H1 (cell line): ENCODE results near the gene SNX32. TPM values are rescaled to one million over a fixed set of nuclear protein-coding genes. Genes with fewer than 3 reads are reported as not detected.
A peak's percentile ranks its signal among the peaks of the same experiment; 100 is the strongest.

Source experiments
- BCL11A ChIP-seq, 2 experiments: IDR thresholded peaks; one replicate each; pipeline ENCODE4 v1.6.1; 2011; ENCODE audit warnings: low read depth in 2 of 2, low read length in 2 of 2, mild to moderate bottlenecking in 2 of 2
- BRCA1 ChIP-seq: IDR thresholded peaks from 2 replicates; pipeline ENCODE4 v1.6.1; 2012; ENCODE audit warnings: low read depth, low read length, improper control_type of control experiment
- CHD2 ChIP-seq: IDR thresholded peaks from 2 replicates; pipeline ENCODE4 v1.6.1; 2012; ENCODE audit warnings: low read length, improper control_type of control experiment
- CREB1 ChIP-seq: IDR thresholded peaks from 2 replicates; pipeline ENCODE4 v1.6.1; 2012; ENCODE audit warnings: inconsistent platforms
- CTBP2 ChIP-seq: IDR thresholded peaks from 2 replicates; pipeline ENCODE4 v1.7.0; 2011; ENCODE audit warnings: borderline replicate concordance, mild to moderate bottlenecking, moderate library complexity, mixed read lengths, low read length; ENCODE audit not compliant: insufficient read depth, insufficient read length
- GABPA ChIP-seq: IDR thresholded peaks from 2 replicates; pipeline ENCODE4 v1.6.1; 2011; ENCODE audit warnings: mild to moderate bottlenecking, low read length, moderate library complexity, borderline replicate concordance; ENCODE audit not compliant: insufficient read depth
- GTF2F1 ChIP-seq: IDR thresholded peaks from 2 replicates; pipeline ENCODE4 v1.6.1; 2012; ENCODE audit warnings: low read depth, low read length, improper control_type of control experiment, borderline replicate concordance
- JUN ChIP-seq: IDR thresholded peaks from 2 replicates; pipeline ENCODE4 v1.6.1; 2011; ENCODE audit warnings: low read depth, mild to moderate bottlenecking, improper control_type of control experiment, low read length
- JUND ChIP-seq: IDR thresholded peaks from 2 replicates; pipeline ENCODE4 v1.6.1; 2011; ENCODE audit warnings: mild to moderate bottlenecking, improper control_type of control experiment, low read length
- KDM4A ChIP-seq: IDR thresholded peaks from one replicate; pipeline ENCODE4 v1.7.1; 2012; ENCODE audit warnings: low read depth, mild to moderate bottlenecking, moderate library complexity, low read length, inconsistent platforms; ENCODE audit not compliant: severe bottlenecking
- KDM5A ChIP-seq: fragments of 200-600 bp; IDR thresholded peaks from 2 replicates; pipeline ENCODE4 v1.7.1; 2012; ENCODE audit warnings: mild to moderate bottlenecking, low read length, inconsistent platforms, mixed read lengths
- MAFK ChIP-seq: IDR thresholded peaks from 2 replicates; pipeline ENCODE4 v1.6.1; 2012; ENCODE audit warnings: low read depth, mild to moderate bottlenecking, improper control_type of control experiment, low read length
- PHF8 ChIP-seq: fragments of 200-600 bp; sonication (generic); conservative IDR thresholded peaks from 2 replicates; pipeline ENCODE4 v1.7.1; 2012; ENCODE audit warnings: low read depth, mild to moderate bottlenecking, inconsistent platforms, low read length, moderate library complexity
- RFX5 ChIP-seq: IDR thresholded peaks from 2 replicates; pipeline ENCODE4 v1.6.1; 2011; ENCODE audit warnings: low read depth, low read length, improper control_type of control experiment, borderline replicate concordance
- SIN3A ChIP-seq, 2 experiments: IDR thresholded peaks in 1 of 2; conservative IDR thresholded peaks in 1 of 2; 2 replicates each; pipeline ENCODE4 v1.6.1; 2011 to 2012; ENCODE audit warnings: low read length in 2 of 2, improper control_type of control experiment in 1 of 2, low read depth in 1 of 2, mild to moderate bottlenecking in 1 of 2
- SIX5 ChIP-seq: IDR thresholded peaks from 2 replicates; pipeline ENCODE4 v1.6.1; 2011; ENCODE audit warnings: mild to moderate bottlenecking, low read depth, low read length
- SP4 ChIP-seq: IDR thresholded peaks from 2 replicates; pipeline ENCODE4 v1.6.1; 2012; ENCODE audit warnings: low read length, inconsistent platforms
- SRF ChIP-seq: IDR thresholded peaks from 2 replicates; pipeline ENCODE4 v1.6.1; 2011; ENCODE audit warnings: mild to moderate bottlenecking, low read depth, low read length, moderate library complexity
- TBP ChIP-seq: IDR thresholded peaks from 2 replicates; pipeline ENCODE4 v1.6.1; 2011; ENCODE audit warnings: low read depth, low read length, improper control_type of control experiment
- polyA plus RNA-seq, 7 experiments: library from polyadenylated mRNA; depleted of rRNA in 3 of 7; stranded (reverse) in 5 of 7; unstranded in 2 of 7; fragments of >200 nt in 5 of 7; fragments of 200-250 nt in 2 of 7; gene quantifications; 1 replicate in 5 of 7; 2 replicates in 1 of 7; 4 replicates in 1 of 7; pipeline versions ENCODE4 v1.2.1 to v1.2.3, GENCODE V29; 2011 to 2013; ENCODE audit warnings: missing spikeins in 2 of 7, mixed read lengths in 2 of 7
- total RNA-seq: library from RNA; stranded (reverse); fragmentation: NEBNext Ultra II Directional; extraction: Animal tissue kit (Norgen Biotek cat#: 25700); gene quantifications from 2 replicates; pipeline ENCODE4 v1.2.1, GENCODE V29; 2021
- TF ChIP-seq, protein P1 (sequence below): IDR thresholded peaks from 2 replicates; pipeline ENCODE4 v1.6.1; 2012; ENCODE audit warnings: low read length, inconsistent platforms
- TF ChIP-seq, protein P2 (sequence below): IDR thresholded peaks from 2 replicates; pipeline ENCODE4 v1.6.1; 2012; ENCODE audit warnings: inconsistent platforms
- TF ChIP-seq, protein P3 (sequence below): IDR thresholded peaks from 2 replicates; pipeline ENCODE4 v1.6.1; 2011; ENCODE audit warnings: low read depth, mild to moderate bottlenecking, low read length; ENCODE audit not compliant: insufficient read depth

SNX32 gene
- total and polyA plus RNA-seq, 2 of the 8 experiments (the other 6 are each of a cell fraction or from before 2014, with no cell fraction given), result 0.76 to 2.2 TPM

DNA sequence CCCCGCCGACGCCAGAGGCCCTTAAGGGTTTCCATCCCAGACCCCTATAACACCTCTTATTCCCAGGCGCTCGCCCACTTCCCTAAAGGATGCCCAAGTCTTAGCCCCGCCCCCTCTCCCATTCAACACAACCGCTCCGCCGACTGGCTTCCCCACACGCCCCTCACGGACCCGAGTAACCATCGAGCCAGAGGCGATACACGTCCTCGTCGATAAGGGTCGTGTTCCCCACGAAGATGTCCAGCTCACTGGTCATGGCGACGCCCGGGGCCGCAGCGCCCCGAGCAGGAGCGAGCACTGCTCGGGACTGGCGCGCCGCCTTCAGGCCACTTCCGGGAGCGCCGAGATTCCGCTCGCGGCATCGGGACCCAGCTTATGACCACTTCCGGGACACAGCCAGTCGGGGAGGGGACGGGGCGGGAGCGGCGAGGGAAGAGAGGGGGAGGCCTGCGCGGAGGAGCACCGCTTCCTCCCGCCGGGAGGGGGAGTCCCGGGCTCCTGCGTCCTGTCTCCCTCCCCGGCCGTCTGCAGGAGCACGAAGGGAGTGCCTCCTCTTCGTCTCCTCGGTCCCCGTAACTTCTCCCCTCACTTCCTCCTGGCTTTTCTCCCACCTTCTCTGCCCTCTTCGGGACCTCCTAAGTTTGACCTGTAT lies 54.5 kb downstream of the SNX32 start, which contains the start of gene FIBP (continued):
- TF ChIP-seq SP4 (no peak; the same call in 1 of the 2 replicates), JUND (no peak), SIN3A (conservative IDR thresholded peaks at IDR 0.05 in 1 of 2, IDR thresholded peaks at IDR 0.05 in 1 of 2; ENCODE audit: low read depth in 1 of 2, low read length in 2 of 2) (peak; percentile 65 to 78; a peak in 2 of 4 replicates), SIX5 (no peak), CTBP2 (no peak), JUN (no peak), KDM5A (peak; percentile 54; the same call in 1 of the 2 replicates), CREB1 (peak; percentile 92), KDM4A (peak; percentile 84), GABPA (peak; percentile 91), CHD2 (no peak), MAFK (no peak), SRF (peak; percentile 64), GTF2F1 (peak; percentile 34; the same call in 1 of the 2 replicates), BCL11A (IDR thresholded peaks at IDR 0.05; ENCODE audit: low read depth in 2 of 2, low read length in 2 of 2) (no peak), TBP (peak; percentile 60; the same call in 1 of the 2 replicates), RFX5 (no peak), PHF8 (peak; percentile 89), BRCA1 (no peak)
- TF ChIP-seq, protein P1, sequence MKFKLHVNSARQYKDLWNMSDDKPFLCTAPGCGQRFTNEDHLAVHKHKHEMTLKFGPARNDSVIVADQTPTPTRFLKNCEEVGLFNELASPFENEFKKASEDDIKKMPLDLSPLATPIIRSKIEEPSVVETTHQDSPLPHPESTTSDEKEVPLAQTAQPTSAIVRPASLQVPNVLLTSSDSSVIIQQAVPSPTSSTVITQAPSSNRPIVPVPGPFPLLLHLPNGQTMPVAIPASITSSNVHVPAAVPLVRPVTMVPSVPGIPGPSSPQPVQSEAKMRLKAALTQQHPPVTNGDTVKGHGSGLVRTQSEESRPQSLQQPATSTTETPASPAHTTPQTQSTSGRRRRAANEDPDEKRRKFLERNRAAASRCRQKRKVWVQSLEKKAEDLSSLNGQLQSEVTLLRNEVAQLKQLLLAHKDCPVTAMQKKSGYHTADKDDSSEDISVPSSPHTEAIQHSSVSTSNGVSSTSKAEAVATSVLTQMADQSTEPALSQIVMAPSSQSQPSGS, result no peak
- TF ChIP-seq, protein P2, sequence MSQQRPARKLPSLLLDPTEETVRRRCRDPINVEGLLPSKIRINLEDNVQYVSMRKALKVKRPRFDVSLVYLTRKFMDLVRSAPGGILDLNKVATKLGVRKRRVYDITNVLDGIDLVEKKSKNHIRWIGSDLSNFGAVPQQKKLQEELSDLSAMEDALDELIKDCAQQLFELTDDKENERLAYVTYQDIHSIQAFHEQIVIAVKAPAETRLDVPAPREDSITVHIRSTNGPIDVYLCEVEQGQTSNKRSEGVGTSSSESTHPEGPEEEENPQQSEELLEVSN, result peak; percentile 29; the same call in 1 of the 2 replicates
- TF ChIP-seq, protein P3, sequence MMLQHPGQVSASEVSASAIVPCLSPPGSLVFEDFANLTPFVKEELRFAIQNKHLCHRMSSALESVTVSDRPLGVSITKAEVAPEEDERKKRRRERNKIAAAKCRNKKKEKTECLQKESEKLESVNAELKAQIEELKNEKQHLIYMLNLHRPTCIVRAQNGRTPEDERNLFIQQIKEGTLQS, result peak; percentile 56; the same call in 1 of the 2 replicates
